HepG2 (cell line): ENCODE data around the gene RASSF9. TPM values are rescaled to one million over a fixed set of nuclear protein-coding genes. Genes with fewer than 3 reads are reported as not detected.
A peak's percentile ranks its signal among the peaks of the same experiment; 100 is the strongest.

Source experiments
- ATAC-seq: fragments of 200-7000 bp; cut with Tn5 transposase; 3 replicates; pipeline ENCODE4 v1.9.1; 2020; ENCODE audit warnings: mild to moderate bottlenecking, moderate library complexity
- BruUV-seq: library from RNA; stranded (reverse); fragments of 400-500 nt; replicated peaks from 2 replicates; lab custom pipeline; 2021; lab: Mats Ljungman, UMichigan
- CTCF ChIA-PET: fragments of 300-600 bp; formaldehyde crosslinking; extraction: SDS; loops from one replicate; lab custom pipeline; 2021; ENCODE audit warnings: low total read pairs, inconsistent platforms, low intra/inter-chr PET ratio; lab: Yijun Ruan, JAX
- POLR2A ChIA-PET: fragments of 350-600 bp; sonication (Branson Sonifier 250); formaldehyde crosslinking; loops from one replicate; lab custom pipeline; 2020; ENCODE audit warnings: antibody characterized with exemption, inconsistent platforms; lab: Yijun Ruan, JAX
- DNase-seq: peaks from one replicate; pipeline ENCODE4 v3.0.0-alpha.2; 2015; ENCODE audit warnings: low spot score
- FAIRE-seq: peaks from 3 replicates; lab custom pipeline; 2011; peaks lifted over from hg19 to GRCh38; lab: Jason Lieb, UNC
- H2AFZ ChIP-seq: one replicate; pipeline ENCODE4 v1.6.1; 2011; ENCODE audit warnings: low read length, inconsistent platforms
- H3K27ac ChIP-seq: fragments of 300-600 bp; 3 replicates; pipeline ENCODE4 v1.8.0; 2011; ENCODE audit warnings: mixed run types, mild to moderate bottlenecking, mixed read lengths, low read length, inconsistent platforms; ENCODE audit not compliant: insufficient read depth; ENCODE audit errors: extremely low read length
- H3K27me3 ChIP-seq, 2 experiments: fragments of 200-600 bp in 1 of 2; 2 replicates in 1 of 2; 3 replicates in 1 of 2; pipeline versions ENCODE4 v1.6.0 to v1.8.0; 2011; ENCODE audit warnings: low read length in 2 of 2, mild to moderate bottlenecking in 2 of 2, moderate library complexity in 2 of 2, inconsistent platforms in 1 of 2; ENCODE audit not compliant: insufficient read depth in 2 of 2, control insufficient read depth in 1 of 2
- H3K36me3 ChIP-seq, 2 experiments: fragments of 200-600 bp in 1 of 2; replicated peaks in 1 of 2; 2 replicates in 1 of 2; 3 replicates in 1 of 2; pipeline versions ENCODE4 v1.5.1 to v1.8.0; 2011; ENCODE audit warnings: low read length in 2 of 2, inconsistent platforms in 1 of 2; ENCODE audit not compliant: insufficient read depth in 2 of 2, control insufficient read depth in 1 of 2
- H3K4me1 ChIP-seq: 2 replicates; pipeline ENCODE4 v1.5.1; 2012; ENCODE audit warnings: low read length, inconsistent platforms; ENCODE audit not compliant: insufficient read depth
- H3K4me2 ChIP-seq: 2 replicates; pipeline ENCODE4 v1.6.0; 2011; ENCODE audit warnings: low read depth, low read length, inconsistent platforms
- H3K4me3 ChIP-seq, 3 experiments: fragments of 200-600 bp in 1 of 3; sonication (generic), shearing (Covaris generic) in 1 of 3; replicated peaks in 1 of 3; 2 replicates each; pipeline ENCODE4 v1.5.1; 2011 to 2016; ENCODE audit warnings: low read length in 3 of 3, inconsistent platforms in 2 of 3, low read depth in 2 of 3, mild to moderate bottlenecking in 2 of 3, control low read depth in 1 of 3, mixed read lengths in 1 of 3; ENCODE audit not compliant: insufficient read depth in 1 of 3
- H3K79me2 ChIP-seq: one replicate; pipeline ENCODE4 v1.6.1; 2011; ENCODE audit warnings: low read length, inconsistent platforms; ENCODE audit not compliant: insufficient read depth
- H3K9ac ChIP-seq: 2 replicates; pipeline ENCODE4 v1.6.0; 2011; ENCODE audit warnings: mild to moderate bottlenecking, low read depth, low read length, inconsistent platforms; ENCODE audit not compliant: insufficient read depth
- H3K9me3 ChIP-seq: 2 replicates; pipeline ENCODE4 v1.5.1; 2012; ENCODE audit warnings: mild to moderate bottlenecking, low read length
- H4K20me1 ChIP-seq: 2 replicates; pipeline ENCODE4 v1.6.0; 2011; ENCODE audit warnings: inconsistent platforms, mild to moderate bottlenecking, low read length, moderate library complexity; ENCODE audit not compliant: insufficient read depth
- ELF3 ChIP-seq: IDR thresholded peaks from 2 replicates; pipeline ENCODE4 v1.6.1; 2016; ENCODE audit warnings: missing genetic modification reagents, missing compliant biosample characterization
- FOXA1 ChIP-seq, 2 experiments: fragments of 450-650 bp in 1 of 2; sonication (generic) in 1 of 2; formaldehyde crosslinking in 1 of 2; IDR thresholded peaks; 2 replicates each; pipeline versions ENCODE4 v1.4.0 to v1.6.1; 2016 to 2020; ENCODE audit warnings: missing genetic modification reagents in 1 of 2
- GABPB1 ChIP-seq: IDR thresholded peaks from 2 replicates; pipeline ENCODE4 v1.6.1; 2016; ENCODE audit warnings: mild to moderate bottlenecking, missing genetic modification reagents, moderate library complexity, missing compliant biosample characterization
- HNF4A ChIP-seq: sonication (generic); formaldehyde crosslinking; IDR thresholded peaks from 2 replicates; pipeline ENCODE4 v1.4.0; 2020; ENCODE audit warnings: missing genetic modification reagents
- KDM3A ChIP-seq: IDR thresholded peaks from 2 replicates; pipeline ENCODE4 v1.6.1; 2018; ENCODE audit warnings: low read depth, missing compliant biosample characterization
- SRSF1 ChIP-seq: fragments of 200-400 bp; formaldehyde crosslinking; optimal IDR thresholded peaks from 2 replicates; pipeline ENCODE3; 2017; ENCODE audit warnings: mild to moderate bottlenecking, low read depth, low read length, moderate library complexity
- TCF7L2 ChIP-seq: IDR thresholded peaks from 2 replicates; pipeline ENCODE4 v1.6.1; 2011; ENCODE audit warnings: mild to moderate bottlenecking, low read depth, low read length, moderate library complexity
- ZNF670 ChIP-seq: sonication (generic); formaldehyde crosslinking; IDR thresholded peaks from 2 replicates; pipeline ENCODE4 v1.8.0; 2022; ENCODE audit warnings: mild to moderate bottlenecking, missing genetic modification reagents, borderline replicate concordance
- ZSCAN29 ChIP-seq: sonication (generic); formaldehyde crosslinking; conservative IDR thresholded peaks from 2 replicates; pipeline ENCODE4 v1.4.0; 2020; ENCODE audit warnings: mild to moderate bottlenecking, missing genetic modification reagents
- WGBS: methylation state at CpG from one replicate; pipeline ENCODE4 v1.1.6; 2017; ENCODE audit warnings: low lambda C conversion rate; 5-methylcytosine and 5-hydroxymethylcytosine counted together
- in situ Hi-C: cut with HindIII; loops from 2 replicates; pipeline ENCODE4 v1.10.0; 2017; ENCODE audit warnings: low pct_unique_long_range_greater_than_20kb; ENCODE audit not compliant: extremely low pct_ligation_motif_present
- intact Hi-C: fragments of 100-400 bp; cut with micrococcal nuclease; formaldehyde crosslinking; loops from one replicate; pipeline ENCODE4 v1.10.0; 2022; ENCODE audit not compliant: unreplicated experiment
- polyA plus RNA-seq, 8 experiments: library from polyadenylated mRNA; depleted of rRNA in 3 of 8; stranded (reverse) in 7 of 8; unstranded in 1 of 8; fragments of >200 nt; fragmentation: Illumina TruSeq in 4 of 8; extraction: Trizol in 4 of 8; gene quantifications; 2 replicates each; pipeline versions ENCODE4 v1.2.1 to v1.2.3, GENCODE V29; 2011 to 2016; ENCODE audit warnings: low read depth in 4 of 8, missing spikeins in 1 of 8, mixed read lengths in 1 of 8; ENCODE audit not compliant: insufficient read depth in 1 of 8
- total RNA-seq, 5 experiments: library from RNA; depleted of rRNA; stranded (reverse); fragments of >200 nt; fragmentation: Illumina TruSeq; extraction: Trizol; gene quantifications; 2 replicates each; pipeline ENCODE4 v1.2.3, GENCODE V29; 2016; ENCODE audit warnings: low read depth in 1 of 5
- TF ChIP-seq, protein P1 (sequence below): sonication (generic); formaldehyde crosslinking; IDR thresholded peaks from 2 replicates; pipeline ENCODE4 v1.4.0; 2020; ENCODE audit warnings: missing genetic modification reagents
- TF ChIP-seq, protein P2 (sequence below): IDR thresholded peaks from 2 replicates; pipeline ENCODE4 v1.4.0; 2020; ENCODE audit warnings: mild to moderate bottlenecking, missing genetic modification reagents
- TF ChIP-seq, protein P3 (sequence below): sonication (generic); formaldehyde crosslinking; IDR thresholded peaks from 2 replicates; pipeline ENCODE4 v1.5.0; 2020; ENCODE audit warnings: missing genetic modification reagents
- TF ChIP-seq, protein P4 (sequence below): sonication (generic); formaldehyde crosslinking; conservative IDR thresholded peaks from 2 replicates; pipeline ENCODE4 v1.4.0; 2020; ENCODE audit warnings: mild to moderate bottlenecking, missing genetic modification reagents, moderate library complexity

Gene RASSF9
- total and polyA plus RNA-seq, 2 of the 13 experiments (the other 11 are each of a cell fraction or from before 2014, with no cell fraction given) = not detected

DNA sequence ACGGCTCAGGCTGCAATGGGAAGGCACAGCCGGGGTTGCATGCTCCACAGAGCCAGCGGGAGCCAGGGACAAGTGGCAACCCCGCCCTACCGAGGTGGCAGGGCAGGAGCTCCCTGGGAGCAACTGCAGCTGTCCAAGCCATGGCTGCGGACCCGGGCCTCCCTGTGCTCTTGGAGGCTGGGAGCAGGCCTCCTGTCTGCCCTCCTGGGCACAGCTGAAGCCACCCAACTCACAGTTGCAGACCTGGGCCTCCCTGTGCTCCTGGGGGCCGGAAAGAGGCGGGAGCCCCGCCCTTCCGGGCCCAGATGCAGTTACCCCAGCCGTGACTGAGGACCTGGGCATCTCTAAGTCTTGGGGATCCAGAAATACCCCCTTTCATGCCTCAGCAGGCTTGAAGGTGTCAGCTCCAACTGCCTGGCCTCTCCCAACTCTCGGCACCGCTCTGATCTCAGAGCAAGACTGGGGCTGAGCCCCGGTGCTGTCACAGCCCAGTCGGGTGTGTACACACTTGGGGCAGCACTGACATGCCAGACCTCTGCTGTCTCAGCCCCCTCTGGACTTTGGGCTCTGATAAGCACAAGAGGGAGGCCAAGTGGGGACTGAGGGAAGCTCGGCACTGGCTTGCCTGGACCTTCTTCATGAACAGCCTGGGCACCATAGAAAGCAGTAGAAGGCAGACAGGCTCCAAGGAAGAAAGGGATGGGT, 7.5 kb upstream of the RASSF9 start:
- H3K27ac ChIP-seq = no peak overlapping the region
- no TSS peak for BruUV-seq
- peak overlapping the region in 1 of 3 experiments; percentile 30; a peak in 1 of 6 replicates for H3K4me3 ChIP-seq
- POLR2A ChIA-PET = no interaction called here
- WGBS = 10% methylated on average over 2 of the region's 17 CpGs
- FAIRE-seq (no peak), ATAC-seq (peak; percentile 96), DNase-seq (peak; percentile 14)
- intact Hi-C loops = no loop called here
- CTCF ChIA-PET = no interaction called here
- H4K20me1 ChIP-seq = no peaks in the 10 kb centered on the region
- peaks cover 12% of the 10 kb centered on the region for H3K4me1 ChIP-seq
- H3K36me3 ChIP-seq = no peaks in the 10 kb centered on the region
- in situ Hi-C loops = no loop called here
- peak overlapping the region; percentile 67 for H3K4me2 ChIP-seq
- H2AFZ ChIP-seq = no peak overlapping the region
- no peak overlapping the region for H3K9ac ChIP-seq
- H3K9me3 ChIP-seq = no peaks in the 10 kb centered on the region
- no peaks in the 10 kb centered on the region for H3K27me3 ChIP-seq
- no peaks in the 10 kb centered on the region for H3K79me2 ChIP-seq
- TF ChIP-seq, protein P1, sequence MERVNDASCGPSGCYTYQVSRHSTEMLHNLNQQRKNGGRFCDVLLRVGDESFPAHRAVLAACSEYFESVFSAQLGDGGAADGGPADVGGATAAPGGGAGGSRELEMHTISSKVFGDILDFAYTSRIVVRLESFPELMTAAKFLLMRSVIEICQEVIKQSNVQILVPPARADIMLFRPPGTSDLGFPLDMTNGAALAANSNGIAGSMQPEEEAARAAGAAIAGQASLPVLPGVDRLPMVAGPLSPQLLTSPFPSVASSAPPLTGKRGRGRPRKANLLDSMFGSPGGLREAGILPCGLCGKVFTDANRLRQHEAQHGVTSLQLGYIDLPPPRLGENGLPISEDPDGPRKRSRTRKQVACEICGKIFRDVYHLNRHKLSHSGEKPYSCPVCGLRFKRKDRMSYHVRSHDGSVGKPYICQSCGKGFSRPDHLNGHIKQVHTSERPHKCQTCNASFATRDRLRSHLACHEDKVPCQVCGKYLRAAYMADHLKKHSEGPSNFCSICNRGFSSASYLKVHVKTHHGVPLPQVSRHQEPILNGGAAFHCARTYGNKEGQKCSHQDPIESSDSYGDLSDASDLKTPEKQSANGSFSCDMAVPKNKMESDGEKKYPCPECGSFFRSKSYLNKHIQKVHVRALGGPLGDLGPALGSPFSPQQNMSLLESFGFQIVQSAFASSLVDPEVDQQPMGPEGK (CRISPR knock-in tag) = peak; percentile 36; the same call in 1 of the 2 replicates
- peak; percentile 73 for TF ChIP-seq HNF4A (CRISPR knock-in tag)
- TF ChIP-seq, protein P2, sequence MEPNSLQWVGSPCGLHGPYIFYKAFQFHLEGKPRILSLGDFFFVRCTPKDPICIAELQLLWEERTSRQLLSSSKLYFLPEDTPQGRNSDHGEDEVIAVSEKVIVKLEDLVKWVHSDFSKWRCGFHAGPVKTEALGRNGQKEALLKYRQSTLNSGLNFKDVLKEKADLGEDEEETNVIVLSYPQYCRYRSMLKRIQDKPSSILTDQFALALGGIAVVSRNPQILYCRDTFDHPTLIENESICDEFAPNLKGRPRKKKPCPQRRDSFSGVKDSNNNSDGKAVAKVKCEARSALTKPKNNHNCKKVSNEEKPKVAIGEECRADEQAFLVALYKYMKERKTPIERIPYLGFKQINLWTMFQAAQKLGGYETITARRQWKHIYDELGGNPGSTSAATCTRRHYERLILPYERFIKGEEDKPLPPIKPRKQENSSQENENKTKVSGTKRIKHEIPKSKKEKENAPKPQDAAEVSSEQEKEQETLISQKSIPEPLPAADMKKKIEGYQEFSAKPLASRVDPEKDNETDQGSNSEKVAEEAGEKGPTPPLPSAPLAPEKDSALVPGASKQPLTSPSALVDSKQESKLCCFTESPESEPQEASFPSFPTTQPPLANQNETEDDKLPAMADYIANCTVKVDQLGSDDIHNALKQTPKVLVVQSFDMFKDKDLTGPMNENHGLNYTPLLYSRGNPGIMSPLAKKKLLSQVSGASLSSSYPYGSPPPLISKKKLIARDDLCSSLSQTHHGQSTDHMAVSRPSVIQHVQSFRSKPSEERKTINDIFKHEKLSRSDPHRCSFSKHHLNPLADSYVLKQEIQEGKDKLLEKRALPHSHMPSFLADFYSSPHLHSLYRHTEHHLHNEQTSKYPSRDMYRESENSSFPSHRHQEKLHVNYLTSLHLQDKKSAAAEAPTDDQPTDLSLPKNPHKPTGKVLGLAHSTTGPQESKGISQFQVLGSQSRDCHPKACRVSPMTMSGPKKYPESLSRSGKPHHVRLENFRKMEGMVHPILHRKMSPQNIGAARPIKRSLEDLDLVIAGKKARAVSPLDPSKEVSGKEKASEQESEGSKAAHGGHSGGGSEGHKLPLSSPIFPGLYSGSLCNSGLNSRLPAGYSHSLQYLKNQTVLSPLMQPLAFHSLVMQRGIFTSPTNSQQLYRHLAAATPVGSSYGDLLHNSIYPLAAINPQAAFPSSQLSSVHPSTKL (CRISPR knock-in tag) = 0 out of 2 replicates have a peak, but pooled peaks have one; percentile 15
- TF ChIP-seq ELF3 (CRISPR knock-in tag) = no peak
- no peak for TF ChIP-seq ZNF670
- TF ChIP-seq FOXA1 (IDR thresholded peaks at IDR 0.05) = no peak
- peak; percentile 40; the same call in 1 of the 2 replicates for TF ChIP-seq FOXA1 (CRISPR knock-in tag; IDR thresholded peaks at IDR 0.05)
- TF ChIP-seq, protein P3, sequence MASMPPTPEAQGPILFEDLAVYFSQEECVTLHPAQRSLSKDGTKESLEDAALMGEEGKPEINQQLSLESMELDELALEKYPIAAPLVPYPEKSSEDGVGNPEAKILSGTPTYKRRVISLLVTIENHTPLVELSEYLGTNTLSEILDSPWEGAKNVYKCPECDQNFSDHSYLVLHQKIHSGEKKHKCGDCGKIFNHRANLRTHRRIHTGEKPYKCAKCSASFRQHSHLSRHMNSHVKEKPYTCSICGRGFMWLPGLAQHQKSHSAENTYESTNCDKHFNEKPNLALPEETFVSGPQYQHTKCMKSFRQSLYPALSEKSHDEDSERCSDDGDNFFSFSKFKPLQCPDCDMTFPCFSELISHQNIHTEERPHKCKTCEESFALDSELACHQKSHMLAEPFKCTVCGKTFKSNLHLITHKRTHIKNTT (CRISPR knock-in tag) = no peak
- no peak for TF ChIP-seq ZSCAN29 (CRISPR knock-in tag)
- TF ChIP-seq, protein P4, sequence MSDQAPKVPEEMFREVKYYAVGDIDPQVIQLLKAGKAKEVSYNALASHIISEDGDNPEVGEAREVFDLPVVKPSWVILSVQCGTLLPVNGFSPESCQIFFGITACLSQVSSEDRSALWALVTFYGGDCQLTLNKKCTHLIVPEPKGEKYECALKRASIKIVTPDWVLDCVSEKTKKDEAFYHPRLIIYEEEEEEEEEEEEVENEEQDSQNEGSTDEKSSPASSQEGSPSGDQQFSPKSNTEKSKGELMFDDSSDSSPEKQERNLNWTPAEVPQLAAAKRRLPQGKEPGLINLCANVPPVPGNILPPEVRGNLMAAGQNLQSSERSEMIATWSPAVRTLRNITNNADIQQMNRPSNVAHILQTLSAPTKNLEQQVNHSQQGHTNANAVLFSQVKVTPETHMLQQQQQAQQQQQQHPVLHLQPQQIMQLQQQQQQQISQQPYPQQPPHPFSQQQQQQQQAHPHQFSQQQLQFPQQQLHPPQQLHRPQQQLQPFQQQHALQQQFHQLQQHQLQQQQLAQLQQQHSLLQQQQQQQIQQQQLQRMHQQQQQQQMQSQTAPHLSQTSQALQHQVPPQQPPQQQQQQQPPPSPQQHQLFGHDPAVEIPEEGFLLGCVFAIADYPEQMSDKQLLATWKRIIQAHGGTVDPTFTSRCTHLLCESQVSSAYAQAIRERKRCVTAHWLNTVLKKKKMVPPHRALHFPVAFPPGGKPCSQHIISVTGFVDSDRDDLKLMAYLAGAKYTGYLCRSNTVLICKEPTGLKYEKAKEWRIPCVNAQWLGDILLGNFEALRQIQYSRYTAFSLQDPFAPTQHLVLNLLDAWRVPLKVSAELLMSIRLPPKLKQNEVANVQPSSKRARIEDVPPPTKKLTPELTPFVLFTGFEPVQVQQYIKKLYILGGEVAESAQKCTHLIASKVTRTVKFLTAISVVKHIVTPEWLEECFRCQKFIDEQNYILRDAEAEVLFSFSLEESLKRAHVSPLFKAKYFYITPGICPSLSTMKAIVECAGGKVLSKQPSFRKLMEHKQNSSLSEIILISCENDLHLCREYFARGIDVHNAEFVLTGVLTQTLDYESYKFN (CRISPR knock-in tag) = 0 out of 2 replicates have a peak, but pooled peaks have one; percentile 22
- no peak for TF ChIP-seq KDM3A
- peak; percentile 41; the same call in 1 of the 2 replicates for TF ChIP-seq GABPB1 (CRISPR knock-in tag)
- TF ChIP-seq TCF7L2 = no peak
- TF ChIP-seq SRSF1 = no peak
